Lower leg skin (tissue), 3 donors: Measurements from ENCODE around the gene NADK.
"Not testable (repeated sequence)": the region's sequence is repeated elsewhere in the genome, so short reads cannot be mapped to it uniquely, and the experiment has no call there.

Experiments used
- POLR2A ChIP-seq, 2 donors: fragments of 450-650 bp; IDR thresholded peaks; one replicate each; pipeline ENCODE4 v1.6.1; 2016 to 2017; ENCODE audit warnings: antibody characterized with exemption in 2 of 2, mild to moderate bottlenecking in 1 of 2, moderate library complexity in 1 of 2
- TF ChIP-seq, protein P1 (sequence below), 3 donors: fragments of 450-650 bp; IDR thresholded peaks; one replicate each; pipeline ENCODE4 v1.5.1; 2016; ENCODE audit warnings: antibody characterized with exemption in 3 of 3, mild to moderate bottlenecking in 3 of 3, moderate library complexity in 2 of 3

DNA sequence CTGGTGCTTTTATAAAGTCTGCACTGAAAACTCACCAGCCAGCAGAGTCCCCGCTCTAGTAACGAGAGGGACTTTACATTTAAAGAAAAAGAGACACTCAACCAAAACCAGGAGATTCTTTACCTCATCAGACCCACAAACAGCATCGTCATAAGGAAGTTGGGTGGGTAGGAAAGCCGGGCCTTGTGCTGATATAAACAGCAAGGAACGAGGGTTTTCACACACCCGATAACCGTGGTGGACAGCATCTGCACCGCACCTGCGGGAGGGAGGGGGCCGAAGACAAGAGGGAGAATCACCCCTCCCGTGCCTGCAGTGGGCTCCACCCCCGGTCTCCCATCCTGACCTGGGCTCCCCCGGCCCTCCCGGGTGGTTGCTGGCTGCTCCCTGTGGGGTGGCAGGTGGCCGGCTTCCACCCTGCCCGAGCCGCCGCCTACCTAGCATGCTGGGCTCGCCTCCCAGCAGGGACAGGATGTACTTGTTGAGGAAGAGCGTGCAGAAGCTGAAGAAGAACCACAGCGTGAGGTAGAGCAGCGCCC lies 39.4 kb downstream of the NADK start:
- TF ChIP-seq, protein P1, sequence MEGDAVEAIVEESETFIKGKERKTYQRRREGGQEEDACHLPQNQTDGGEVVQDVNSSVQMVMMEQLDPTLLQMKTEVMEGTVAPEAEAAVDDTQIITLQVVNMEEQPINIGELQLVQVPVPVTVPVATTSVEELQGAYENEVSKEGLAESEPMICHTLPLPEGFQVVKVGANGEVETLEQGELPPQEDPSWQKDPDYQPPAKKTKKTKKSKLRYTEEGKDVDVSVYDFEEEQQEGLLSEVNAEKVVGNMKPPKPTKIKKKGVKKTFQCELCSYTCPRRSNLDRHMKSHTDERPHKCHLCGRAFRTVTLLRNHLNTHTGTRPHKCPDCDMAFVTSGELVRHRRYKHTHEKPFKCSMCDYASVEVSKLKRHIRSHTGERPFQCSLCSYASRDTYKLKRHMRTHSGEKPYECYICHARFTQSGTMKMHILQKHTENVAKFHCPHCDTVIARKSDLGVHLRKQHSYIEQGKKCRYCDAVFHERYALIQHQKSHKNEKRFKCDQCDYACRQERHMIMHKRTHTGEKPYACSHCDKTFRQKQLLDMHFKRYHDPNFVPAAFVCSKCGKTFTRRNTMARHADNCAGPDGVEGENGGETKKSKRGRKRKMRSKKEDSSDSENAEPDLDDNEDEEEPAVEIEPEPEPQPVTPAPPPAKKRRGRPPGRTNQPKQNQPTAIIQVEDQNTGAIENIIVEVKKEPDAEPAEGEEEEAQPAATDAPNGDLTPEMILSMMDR (IDR thresholded peaks at IDR 0.05), result not testable (repeated sequence)
- not testable (repeated sequence) for TF ChIP-seq POLR2A (IDR thresholded peaks at IDR 0.05)
